Fibroblast of upper back skin (primary cell): ENCODE data around the gene DDX19B.
A peak's percentile ranks its signal among the peaks of the same experiment; 100 is the strongest.
"Not testable (repeated sequence)": the region's sequence is repeated elsewhere in the genome, so short reads cannot be mapped to it uniquely, and the experiment has no call there.

Experiments used
- DNase-seq: peaks from one replicate; pipeline ENCODE4 v3.0.0-alpha.2; 2013

Gene DDX19B

DNA sequence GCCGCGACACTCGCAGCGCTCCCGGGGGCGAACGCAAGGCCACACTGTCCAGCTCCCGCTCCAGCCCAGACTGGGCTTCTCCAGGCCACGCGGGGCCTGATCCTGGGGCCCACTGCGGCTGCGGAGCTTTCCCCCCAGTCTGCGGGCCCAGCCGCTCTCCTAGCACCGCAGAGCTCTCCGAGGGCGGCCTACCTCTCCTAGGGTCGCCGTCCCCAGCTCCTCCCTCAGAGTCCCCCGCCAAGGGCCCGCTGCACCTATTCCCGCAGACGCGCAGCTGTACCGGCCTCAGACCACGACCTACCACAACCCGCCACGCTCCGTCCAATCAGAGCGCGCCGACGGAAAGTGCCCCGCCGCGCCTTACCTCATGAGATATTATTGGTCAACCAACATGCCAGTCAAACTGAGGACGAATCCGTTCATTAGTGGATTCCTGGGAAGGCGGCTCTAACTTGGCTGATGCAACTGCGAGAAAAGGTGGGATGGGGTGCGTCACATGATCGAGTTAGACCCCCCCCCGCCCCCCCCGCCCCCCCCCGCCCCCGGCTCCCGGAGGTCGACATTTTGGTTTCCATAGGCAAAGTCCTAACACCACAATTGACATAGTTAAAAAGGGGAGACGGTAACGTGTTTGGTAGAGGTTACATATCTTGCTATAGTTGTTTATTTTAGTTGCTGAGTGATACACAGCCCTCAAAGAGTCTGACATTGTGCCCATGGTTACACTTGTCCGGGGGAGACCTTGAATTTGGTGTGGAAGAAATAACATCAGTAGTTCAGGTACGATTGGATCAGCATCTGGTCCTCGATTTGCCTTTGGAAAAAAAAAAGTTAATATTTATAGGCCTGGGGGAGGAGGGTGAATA is 9.5 kb upstream of the DDX19B start, which contains the start of gene AARS1:
TSS of gene AARS1 (minus strand) at position 278 of the 866 bp plus-strand sequence. CDS start 6,743 bp downstream, outside the sequence.
- DNase-seq, result peak; percentile 100

DNA sequence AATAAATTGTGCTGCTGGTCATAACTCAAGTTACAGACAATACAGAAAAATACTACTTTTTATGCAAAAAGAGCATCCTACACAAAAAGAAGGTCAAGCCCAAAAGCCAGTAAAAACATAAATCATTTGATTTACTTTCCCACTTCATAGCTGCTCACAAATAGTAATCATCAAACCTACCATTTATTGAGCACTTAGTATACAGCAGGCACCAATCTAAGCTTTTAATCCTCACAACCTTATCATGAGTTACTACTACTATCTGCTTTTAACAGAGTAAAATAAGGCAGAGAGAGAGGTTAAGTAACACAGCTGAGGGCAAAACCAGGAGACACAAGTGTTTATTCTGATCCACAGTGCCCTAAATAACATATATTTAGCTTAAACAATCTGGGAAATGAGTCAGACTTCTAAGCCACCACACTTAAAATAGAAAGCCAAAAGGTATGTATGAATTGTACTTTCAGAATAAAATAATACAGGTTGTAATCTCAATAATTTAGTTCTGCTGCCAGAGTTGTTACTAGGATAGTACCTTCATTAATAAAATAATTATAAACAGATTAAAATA is 8.0 kb upstream of the DDX19B start:
- DNase-seq, result peak; percentile 13

GRCh38 chr16:70292148-70292547 is 6.8 kb upstream of the DDX19B start:
- DNase-seq, result not testable (repeated sequence)

DNA sequence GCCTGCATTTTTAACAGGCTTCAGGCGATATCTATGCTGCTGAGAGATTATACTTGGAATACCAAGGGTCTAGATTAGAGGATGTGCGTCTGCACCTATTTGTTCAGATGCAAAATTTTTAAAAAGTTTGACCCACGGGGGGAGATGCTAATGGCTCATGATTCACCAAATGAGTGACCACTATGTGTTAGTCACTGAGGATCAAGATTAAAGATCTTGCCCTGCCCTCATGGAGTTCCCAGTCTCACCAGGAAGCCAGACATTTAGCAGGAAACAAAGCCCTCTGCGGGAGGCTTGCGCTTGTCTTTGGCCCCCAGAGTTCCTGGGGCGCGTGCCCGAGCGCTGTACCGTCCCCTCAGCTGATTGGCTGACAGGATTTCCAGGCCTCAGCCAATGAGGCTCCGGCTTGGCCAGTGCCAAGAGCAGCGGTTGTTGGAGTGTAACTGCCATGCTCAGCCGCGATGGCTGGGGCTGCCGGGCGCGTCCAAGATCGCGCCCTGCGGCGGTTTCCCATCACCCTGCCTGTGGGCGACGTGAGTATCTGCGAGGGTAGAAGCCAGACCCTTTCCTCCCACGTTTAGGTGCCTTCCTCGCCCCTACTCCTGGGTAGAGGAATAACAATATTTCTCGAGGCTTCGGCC is 4.5 kb upstream of the DDX19B start:
- DNase-seq, result no peak

DNA sequence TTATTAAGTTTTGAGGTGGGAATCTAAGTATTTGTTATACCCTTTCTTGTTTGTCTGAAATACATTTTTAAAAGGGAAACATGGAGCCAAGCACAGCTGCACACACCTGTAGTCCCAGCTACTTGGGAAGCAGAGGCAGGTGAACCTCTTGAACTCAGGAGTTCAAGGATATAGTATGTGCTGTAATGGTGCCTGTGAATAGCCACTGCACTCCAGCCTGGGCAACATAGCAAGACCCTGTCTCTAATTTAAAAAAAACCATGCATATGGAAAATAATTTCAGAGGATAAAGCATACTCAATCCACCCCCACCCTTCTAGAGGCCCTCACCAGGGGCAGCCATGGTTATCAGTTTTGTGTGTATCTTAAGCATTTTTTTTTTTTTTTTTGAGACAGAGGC is 3.4 kb upstream of the DDX19B start:
- no peak for DNase-seq

- no peak for DNase-seq
Measured at GRCh38 chr16:70301121-70301520, 2.1 kb downstream of the DDX19B start.

- no peak for DNase-seq
Measured at GRCh38 chr16:70302745-70303144, 3.8 kb downstream of the DDX19B start.

DNA sequence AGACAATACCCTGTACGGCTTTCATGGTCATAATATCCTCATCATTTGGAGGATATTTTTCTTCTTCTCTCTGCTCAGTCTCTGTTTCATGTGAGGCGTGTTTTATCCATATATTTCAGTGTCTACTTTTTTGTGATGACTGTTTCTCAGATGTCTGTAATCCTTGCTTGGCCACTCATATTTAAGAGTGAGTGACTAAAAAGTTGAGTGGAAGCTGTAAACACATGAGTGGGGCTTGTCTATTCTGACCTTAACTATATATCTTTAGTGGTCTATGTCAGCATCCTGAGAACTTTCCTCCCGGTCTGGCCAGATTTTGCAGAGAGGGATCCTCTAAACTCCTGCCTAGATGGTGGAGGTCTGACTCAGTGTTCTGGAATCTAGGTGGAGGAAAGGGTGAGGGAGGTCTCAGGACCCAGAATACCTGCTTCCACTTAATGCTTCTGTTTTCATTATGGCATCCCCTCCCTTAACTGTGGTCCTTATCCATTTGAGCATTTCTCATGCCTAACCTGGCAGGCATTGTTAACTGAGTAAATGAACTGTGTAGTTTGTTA is 6.0 kb downstream of the DDX19B start:
- DNase-seq, result no peak

DNA sequence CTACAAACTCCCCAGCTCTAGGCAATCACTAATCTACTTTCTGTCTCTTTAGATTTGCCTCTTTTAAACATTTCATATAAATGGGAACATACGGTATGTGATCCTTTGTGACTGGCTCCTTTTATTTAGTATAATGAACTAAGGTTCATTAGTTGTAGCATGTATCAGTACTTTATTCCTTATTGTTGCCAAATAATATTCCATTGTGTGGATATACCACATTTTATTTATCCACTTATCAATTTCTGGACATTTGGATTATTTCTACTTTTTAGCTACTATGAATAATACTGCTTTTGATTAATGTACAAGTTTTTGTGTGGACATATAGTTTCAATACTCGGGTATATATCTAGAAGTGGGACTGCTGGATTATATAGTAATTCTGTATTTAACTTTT is 7.9 kb downstream of the DDX19B start:
- no peak for DNase-seq

DNA sequence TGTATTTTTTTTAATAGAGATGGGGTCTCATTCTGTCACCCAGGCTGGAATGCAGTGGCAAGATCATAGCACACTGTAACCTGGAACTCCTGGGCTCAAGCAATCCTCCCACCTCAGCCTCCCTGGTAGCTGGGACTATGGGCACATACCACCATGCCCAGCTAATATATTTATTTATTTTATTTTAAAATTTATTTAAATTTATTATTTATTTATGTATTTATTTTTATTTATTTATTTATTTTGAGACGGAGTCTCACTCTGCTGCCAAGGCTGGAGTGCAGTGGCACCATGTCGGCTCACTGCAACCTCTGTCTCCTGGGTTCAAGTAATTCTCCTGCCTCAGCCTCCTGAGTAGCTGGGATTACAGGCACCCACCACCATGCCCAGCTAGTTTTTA is 8.7 kb downstream of the DDX19B start:
- not testable (repeated sequence) for DNase-seq

DNA sequence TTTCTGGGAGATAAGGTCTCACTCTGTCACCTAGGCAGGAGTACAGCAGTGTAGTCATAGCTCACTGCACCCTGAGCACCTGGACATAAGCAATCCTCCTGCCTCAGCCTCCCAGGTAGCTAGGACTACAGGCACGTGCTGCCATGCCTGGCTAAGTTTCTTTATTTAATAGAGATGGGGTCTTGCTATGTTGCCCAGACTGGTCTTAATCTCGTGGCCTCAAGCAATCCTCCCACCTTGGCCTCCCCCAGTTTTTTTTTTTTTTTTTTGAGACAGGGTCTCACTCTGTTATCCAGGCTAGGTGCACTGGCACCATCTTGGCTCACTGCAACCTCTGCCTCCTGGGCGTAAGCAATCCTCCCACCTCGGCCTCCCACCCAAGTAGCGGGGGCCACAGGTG is 21.1 kb downstream of the DDX19B start:
- DNase-seq, result no peak

DNA sequence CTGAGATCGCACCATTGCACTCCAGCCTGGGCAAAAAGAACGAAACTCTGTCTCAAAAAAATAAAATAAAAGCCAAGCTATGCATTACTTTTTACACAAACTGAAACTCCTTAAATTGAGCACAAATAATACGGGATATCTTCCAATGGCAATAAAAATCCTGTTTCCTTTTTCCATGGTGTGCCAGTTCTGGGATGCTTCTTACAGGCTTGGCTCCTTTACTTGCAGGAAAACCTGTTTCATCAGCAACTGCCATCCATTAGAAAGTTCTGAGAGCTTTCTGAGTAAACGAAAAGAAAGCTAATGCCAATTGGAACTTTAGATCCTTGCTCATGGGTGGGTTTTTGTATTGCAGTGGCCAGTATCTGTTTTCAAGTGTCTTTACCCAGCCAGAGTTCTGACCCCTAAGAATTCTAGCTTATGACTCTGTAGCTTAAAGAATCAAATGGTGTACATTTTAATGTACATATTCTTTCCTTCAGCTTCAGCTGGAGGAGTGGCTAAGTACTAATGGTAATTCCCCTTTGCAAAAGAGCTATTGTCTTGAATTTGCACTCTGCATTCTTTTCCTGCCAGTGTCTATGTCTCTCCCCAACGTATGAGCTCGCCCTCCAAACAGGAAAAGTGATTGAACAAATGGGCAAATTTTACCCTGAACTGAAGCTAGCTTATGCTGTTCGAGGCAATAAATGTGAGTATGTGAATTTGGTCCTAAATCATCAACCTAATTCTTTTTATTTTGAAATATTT is 26.2 kb downstream of the DDX19B start:
- no peak for DNase-seq

- no peak for DNase-seq
Measured at GRCh38 chr16:70331091-70331490, 32.1 kb downstream of the DDX19B start.

DNA sequence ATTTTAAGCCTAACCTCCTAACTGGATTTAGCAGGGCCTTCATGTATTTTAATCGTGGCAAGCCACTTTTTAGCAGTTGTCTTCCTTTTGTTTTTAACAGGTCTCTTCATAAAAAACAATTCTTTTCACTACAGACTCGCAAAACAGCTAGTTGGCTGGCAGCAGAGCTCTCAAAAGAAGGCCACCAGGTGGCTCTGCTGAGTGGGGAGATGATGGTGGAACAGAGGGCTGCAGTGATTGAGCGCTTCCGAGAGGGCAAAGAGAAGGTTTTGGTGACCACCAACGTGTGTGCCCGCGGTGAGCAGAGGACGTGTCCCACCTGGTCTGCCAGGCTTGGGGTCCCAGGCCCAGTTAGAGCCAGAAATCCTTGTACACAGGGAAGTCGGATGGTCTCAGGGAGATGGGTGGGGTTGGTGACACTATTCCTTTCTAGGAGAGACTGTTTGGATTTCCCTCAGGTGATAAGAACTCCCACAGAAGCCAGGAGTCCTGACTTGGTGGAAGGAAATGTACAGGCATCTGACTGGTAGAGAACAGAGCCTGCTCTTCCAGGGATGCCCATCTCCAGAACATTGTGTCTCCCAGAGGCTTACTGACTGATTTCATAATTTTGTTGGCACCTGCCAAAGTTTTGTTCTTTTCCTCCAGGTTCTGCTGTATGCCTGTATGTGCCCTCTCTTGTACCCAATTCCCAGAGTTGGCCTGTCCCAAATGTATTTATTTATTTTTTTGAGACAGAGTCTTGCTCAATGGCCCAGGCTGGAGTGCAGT is 32.8 kb downstream of the DDX19B start:
- DNase-seq, result peak; percentile 10

DNA sequence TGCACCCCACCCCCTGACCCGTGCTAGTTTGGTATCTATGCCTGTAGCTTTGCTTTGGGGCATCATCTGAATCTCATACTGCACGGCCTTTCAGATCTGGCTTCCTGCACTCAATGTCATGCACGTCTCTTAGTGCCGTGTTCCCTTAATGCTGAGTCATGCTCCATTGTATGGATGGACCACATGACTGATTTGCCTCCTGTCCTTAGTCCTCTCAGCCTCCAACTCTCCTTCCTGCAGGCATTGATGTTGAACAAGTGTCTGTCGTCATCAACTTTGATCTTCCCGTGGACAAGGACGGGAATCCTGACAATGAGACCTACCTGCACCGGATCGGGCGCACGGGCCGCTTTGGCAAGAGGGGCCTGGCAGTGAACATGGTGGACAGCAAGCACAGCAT is 33.7 kb downstream of the DDX19B start:
- DNase-seq, result not testable (repeated sequence)

GRCh38 chr16:70337814-70338213 is 38.8 kb downstream of the DDX19B start:
- DNase-seq, result no peak

- no peak for DNase-seq
Measured at GRCh38 chr16:70341600-70341999, 42.6 kb downstream of the DDX19B start.

DNA sequence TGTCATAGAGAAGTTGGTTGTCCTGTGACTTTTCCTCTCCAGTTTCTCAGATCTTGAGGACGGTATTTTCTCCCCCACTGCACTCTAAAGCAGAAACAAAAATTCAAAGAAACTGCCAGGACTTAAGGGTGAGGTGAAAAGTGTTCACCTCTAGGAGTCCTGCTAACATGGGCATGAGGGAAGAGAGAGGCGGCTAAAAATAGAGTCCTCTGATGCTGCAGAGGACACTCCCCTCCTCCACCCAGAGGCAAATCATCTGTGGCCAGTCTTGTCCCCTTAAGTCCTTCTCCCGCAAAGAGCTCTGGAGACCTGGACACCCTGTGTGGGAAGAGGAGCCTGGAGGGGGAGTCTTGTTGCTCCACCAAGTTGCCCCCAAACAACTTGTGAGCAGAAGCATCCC is 43.0 kb downstream of the DDX19B start:
- no peak for DNase-seq

DNA sequence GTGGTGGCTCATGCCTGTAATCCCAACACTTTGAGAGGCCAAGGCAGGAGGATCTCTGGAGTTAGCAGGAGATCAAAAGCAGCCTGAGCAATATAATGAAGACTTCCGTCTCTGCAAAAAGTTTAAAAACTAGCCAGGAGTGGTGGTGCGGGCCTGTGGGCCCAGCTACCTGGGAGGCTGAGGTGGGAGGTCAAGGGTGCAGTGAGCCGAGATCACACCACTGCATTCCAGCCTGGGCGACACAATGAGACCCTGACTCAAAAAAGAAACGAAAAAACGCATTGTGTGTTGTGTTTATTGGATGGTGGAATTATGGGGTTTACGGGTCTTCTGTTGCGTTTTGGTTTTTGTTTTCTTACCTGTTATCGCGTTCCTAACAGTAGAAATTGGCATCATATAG is 46.9 kb downstream of the DDX19B start:
- no peak for DNase-seq

- DNase-seq, result peak; percentile 18
Measured at GRCh38 chr16:70348991-70349390, 50.0 kb downstream of the DDX19B start.

DNA sequence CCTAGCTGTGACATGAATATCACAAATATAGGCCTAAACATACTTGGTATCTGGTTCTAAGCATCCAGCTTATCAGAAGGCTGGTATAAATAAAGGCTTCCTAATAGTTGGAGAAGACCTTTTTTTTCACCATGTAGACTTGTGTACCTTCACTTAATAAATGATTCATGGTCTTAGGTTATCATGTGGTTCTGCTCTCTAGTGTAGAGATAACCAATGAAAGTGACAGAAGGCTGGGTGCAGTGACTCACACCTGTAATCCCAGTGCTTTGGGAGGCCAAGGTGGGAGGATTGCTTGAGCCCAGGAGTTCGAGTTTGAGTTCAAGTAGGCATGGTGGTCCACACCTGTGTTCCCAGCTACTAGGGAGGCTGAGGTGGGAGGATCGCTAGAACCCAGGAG is 50.8 kb downstream of the DDX19B start:
- no peak for DNase-seq

GRCh38 chr16:70359552-70359951 is 60.6 kb downstream of the DDX19B start:
- no peak for DNase-seq
